Esophagus muscularis mucosa (tissue), 4 donors: Measurements from ENCODE around the gene NEB. TPM values are rescaled to one million over a fixed set of nuclear protein-coding genes. Genes with fewer than 3 reads are reported as not detected.

Experiments used
- DNase-seq: peaks from one replicate; pipeline ENCODE4 v3.0.0-alpha.2; 2017; ENCODE audit errors: extremely low spot score
- H3K27ac ChIP-seq, 4 donors: fragments of 200-600 bp; sonication (generic); replicated peaks in 1 of 4; 1 replicate in 3 of 4; 2 replicates in 1 of 4; pipeline ENCODE4 v1.5.1; 2016 to 2019; ENCODE audit warnings: mild to moderate bottlenecking in 1 of 4
- H3K27me3 ChIP-seq, 4 donors: fragments of 200-600 bp; sonication (generic); one replicate each; pipeline versions ENCODE4 v1.5.1 to v1.6.0; 2016 to 2019
- H3K36me3 ChIP-seq, 4 donors: fragments of 200-600 bp; sonication (generic); one replicate each; pipeline ENCODE4 v1.5.1; 2016 to 2019
- H3K4me1 ChIP-seq, 4 donors: fragments of 200-600 bp; sonication (generic); one replicate each; pipeline ENCODE4 v1.5.1; 2016 to 2019
- H3K4me3 ChIP-seq, 4 donors: fragments of 200-600 bp; sonication (generic); 1 replicate in 2 of 4; 2 replicates in 2 of 4; pipeline ENCODE4 v1.5.1; 2016 to 2019; ENCODE audit warnings: mild to moderate bottlenecking in 4 of 4, moderate library complexity in 1 of 4
- H3K9me3 ChIP-seq, 4 donors: fragments of 200-600 bp; sonication (generic); 1 replicate in 3 of 4; 2 replicates in 1 of 4; pipeline ENCODE4 v1.5.1; 2016 to 2019
- CTCF ChIP-seq, 3 experiments: fragments of 200-600 bp in 2 of 3; fragments of 450-650 bp in 1 of 3; sonication (generic) in 2 of 3; IDR thresholded peaks; one replicate each; pipeline ENCODE4 v1.5.1; 2017 to 2019; ENCODE audit warnings: antibody characterized with exemption in 3 of 3, mild to moderate bottlenecking in 2 of 3, moderate library complexity in 1 of 3
- EP300 ChIP-seq: sonication (generic); formaldehyde crosslinking; IDR thresholded peaks from one replicate; pipeline ENCODE4 v1.6.1; 2017; ENCODE audit warnings: antibody characterized with exemption
- POLR2A ChIP-seq: fragments of 450-650 bp; IDR thresholded peaks from one replicate; pipeline ENCODE4 v1.6.1; 2017; ENCODE audit warnings: antibody characterized with exemption, moderate library complexity, mild to moderate bottlenecking, low read depth
- POLR2AphosphoS5 ChIP-seq, 2 donors: sonication (generic); formaldehyde crosslinking; IDR thresholded peaks; one replicate each; pipeline ENCODE4 v1.6.1; 2017; ENCODE audit warnings: antibody characterized with exemption in 2 of 2
- WGBS: methylation state at CpG from one replicate; pipeline ENCODE4 v1.1.5; 2018; 5-methylcytosine and 5-hydroxymethylcytosine counted together
- intact Hi-C: fragments of 100-400 bp; cut with DNase I; formaldehyde crosslinking; loops from one replicate; pipeline ENCODE4 v1.15.1; 2023
- total RNA-seq, 4 donors: library from RNA; depleted of rRNA; stranded (reverse); fragments of >200 nt; gene quantifications; one replicate each; pipeline versions ENCODE4 v1.1.0 to v1.2.1, GENCODE V29; 2016

Gene NEB
- total RNA-seq, 4 donors from 2014 or later: 0.23 to 0.84 (median 0.54) TPM

GRCh38 chr2:151475071-151475470 lies 259.2 kb downstream of the NEB start:
- Histone ChIP-seq H3K4me1 (no peaks in the 10 kb centered on the region), H3K4me3 (no peak overlapping the region), H3K36me3 (peaks cover 14 to 69% (median 43%) of the 10 kb centered on the region in 4 donors), H3K27me3 (no peaks in the 10 kb centered on the region), H3K27ac (no peak overlapping the region), H3K9me3 (no peaks in the 10 kb centered on the region)
- intact Hi-C loops: no loop called here
- TF ChIP-seq EP300: no peak
- no peak for TF ChIP-seq CTCF (IDR thresholded peaks at IDR 0.05)
- TF ChIP-seq POLR2AphosphoS5 (IDR thresholded peaks at IDR 0.05): no peak
- no peak for TF ChIP-seq POLR2A
- 69% methylated on average over 2 of the region's 2 CpGs for WGBS
- no peak for DNase-seq

GRCh38 chr2:151472966-151473365 lies 261.3 kb downstream of the NEB start:
- intact Hi-C loops: no loop called here
- peaks cover 33 to 86% (median 62%) of the 10 kb centered on the region in 4 donors for H3K36me3 ChIP-seq
- H3K4me3 ChIP-seq: no peak overlapping the region
- H3K9me3 ChIP-seq: no peaks in the 10 kb centered on the region
- no peak overlapping the region for H3K27ac ChIP-seq
- no peaks in the 10 kb centered on the region for H3K4me1 ChIP-seq
- DNase-seq: no peak
- 73% methylated on average over 3 of the region's 3 CpGs for WGBS
- H3K27me3 ChIP-seq: no peaks in the 10 kb centered on the region
- TF ChIP-seq POLR2A (no peak), CTCF (IDR thresholded peaks at IDR 0.05) (no peak), EP300 (no peak)

- Histone ChIP-seq H3K9me3 (no peaks in the 10 kb centered on the region), H3K27me3 (no peaks in the 10 kb centered on the region), H3K27ac (no peak overlapping the region), H3K4me1 (no peaks in the 10 kb centered on the region), H3K36me3 (peaks cover 38 to 90% (median 63%) of the 10 kb centered on the region in 4 donors), H3K4me3 (no peak overlapping the region)
- 95% methylated on average over 1 of the region's 1 CpG for WGBS
- TF ChIP-seq POLR2A (no peak), EP300 (no peak), POLR2AphosphoS5 (IDR thresholded peaks at IDR 0.05) (no peak), CTCF (IDR thresholded peaks at IDR 0.05) (no peak)
- intact Hi-C loops: no loop called here
- no peak for DNase-seq
These were observed 263.7 kb downstream of the NEB start for GRCh38 chr2:151470556-151470955.

- WGBS: 100% methylated on average over 3 of the region's 3 CpGs
- Histone ChIP-seq H3K27ac (no peak overlapping the region), H3K27me3 (no peaks in the 10 kb centered on the region), H3K4me3 (no peak overlapping the region), H3K36me3 (peaks cover 44 to 89% (median 76%) of the 10 kb centered on the region in 4 donors), H3K4me1 (no peaks in the 10 kb centered on the region), H3K9me3 (no peaks in the 10 kb centered on the region)
- no peak for DNase-seq
- intact Hi-C loops: no loop called here
- TF ChIP-seq EP300: no peak
- no peak for TF ChIP-seq CTCF (IDR thresholded peaks at IDR 0.05)
- no peak for TF ChIP-seq POLR2A
- no peak for TF ChIP-seq POLR2AphosphoS5 (IDR thresholded peaks at IDR 0.05)
These were observed 268.5 kb downstream of the NEB start for GRCh38 chr2:151465771-151466170.

GRCh38 chr2:151459358-151459757 lies 274.9 kb downstream of the NEB start:
- Histone ChIP-seq H3K27ac (no peak overlapping the region), H3K27me3 (no peaks in the 10 kb centered on the region), H3K36me3 (peaks cover 24 to 93% (median 69%) of the 10 kb centered on the region in 4 donors), H3K4me3 (no peak overlapping the region), H3K4me1 (peaks cover 0 to 4% (median 0%) of the 10 kb centered on the region in 4 donors), H3K9me3 (no peaks in the 10 kb centered on the region)
- 70% methylated on average over 1 of the region's 1 CpG for WGBS
- intact Hi-C loops: no loop called here
- DNase-seq: no peak
- TF ChIP-seq POLR2AphosphoS5 (IDR thresholded peaks at IDR 0.05) (no peak), CTCF (IDR thresholded peaks at IDR 0.05) (no peak), EP300 (no peak), POLR2A (no peak)
